Activated naive CD4-positive, alpha-beta T cell treated with anti-CD3 and anti-CD28 coated beads, Interleukin-2, amount 50 U/mL, for 16 hours (primary cell): ENCODE data around the gene CHRM3.

Source experiments
- DNase-seq: peaks from one replicate; pipeline ENCODE4 v3.0.0-alpha.2; 2020

The CHRM3 gene

GRCh38 chr1:239417221-239417620, 30.9 kb downstream of the CHRM3 start:
- no peak for DNase-seq

GRCh38 chr1:239417986-239418640, 31.7 kb downstream of the CHRM3 start:
- DNase-seq: no peak

- no peak for DNase-seq
These were observed 32.3 kb downstream of the CHRM3 start for GRCh38 chr1:239418681-239419080.

GRCh38 chr1:239421811-239422210, 35.4 kb downstream of the CHRM3 start:
- DNase-seq: no peak

GRCh38 chr1:239422818-239423217, 36.5 kb downstream of the CHRM3 start:
- DNase-seq: no peak

- DNase-seq: no peak
These were observed 40.6 kb downstream of the CHRM3 start for GRCh38 chr1:239426821-239427475.

- no peak for DNase-seq
These were observed 41.3 kb downstream of the CHRM3 start for GRCh38 chr1:239427712-239428111.

- DNase-seq: no peak
These were observed 41.8 kb downstream of the CHRM3 start for GRCh38 chr1:239428120-239428710.

GRCh38 chr1:239429163-239429562, 42.8 kb downstream of the CHRM3 start:
- DNase-seq: no peak

- DNase-seq: no peak
These were observed 45.9 kb downstream of the CHRM3 start for GRCh38 chr1:239432255-239432654.

GRCh38 chr1:239434181-239434580, 47.8 kb downstream of the CHRM3 start:
- DNase-seq: no peak
